ENCODE measurements around the gene UTY.

Gene UTY

DNA sequence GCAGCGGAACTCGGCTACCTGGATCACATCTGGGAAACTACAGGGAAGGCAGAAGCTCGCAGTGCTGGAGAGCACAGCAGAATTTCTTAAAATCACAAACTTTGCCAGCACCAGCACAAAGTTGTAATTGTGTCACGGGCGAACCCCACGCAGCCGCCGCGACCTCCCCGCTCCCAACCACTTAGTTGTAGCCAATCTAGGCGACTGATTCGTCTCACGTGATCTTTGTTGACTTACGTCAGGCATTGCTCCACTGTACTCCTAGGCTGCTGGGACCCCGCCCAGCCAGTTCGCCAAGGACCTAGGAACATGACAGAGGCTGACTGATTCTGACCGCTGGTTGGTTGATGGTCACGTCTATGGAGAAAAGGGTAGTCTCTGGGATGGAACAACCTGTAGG lies at the start of gene UTY:
UTY (minus strand) TSS at position 206 of the 400 bp plus-strand sequence. CDS start 368 bp downstream, outside the sequence.
- peak; percentile 41 to 85 for DNase-seq

DNA sequence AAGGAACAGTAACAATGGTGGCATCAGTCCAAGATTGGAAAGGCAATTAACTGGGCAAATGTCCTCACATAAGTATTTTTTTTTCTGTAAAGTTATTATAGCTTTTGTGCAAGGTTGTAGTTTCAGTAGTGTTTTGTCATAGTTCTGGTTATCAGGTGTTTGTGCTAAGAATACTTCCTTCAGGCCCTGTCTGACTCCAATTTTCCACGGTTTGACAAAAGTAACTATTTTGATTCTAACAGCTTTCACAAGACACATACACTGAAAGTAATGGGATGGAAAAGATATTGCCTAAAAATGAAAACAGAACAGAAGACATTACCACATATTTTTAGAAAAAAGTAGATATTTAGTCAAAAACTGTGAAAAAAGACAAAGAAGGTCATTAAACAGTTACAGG lies 40.6 kb upstream of the UTY start:
- no peak for DNase-seq

- DNase-seq, result no peak
These were observed 21.4 kb upstream of the UTY start for GRCh38 chrY:13501215-13501614.

DNA sequence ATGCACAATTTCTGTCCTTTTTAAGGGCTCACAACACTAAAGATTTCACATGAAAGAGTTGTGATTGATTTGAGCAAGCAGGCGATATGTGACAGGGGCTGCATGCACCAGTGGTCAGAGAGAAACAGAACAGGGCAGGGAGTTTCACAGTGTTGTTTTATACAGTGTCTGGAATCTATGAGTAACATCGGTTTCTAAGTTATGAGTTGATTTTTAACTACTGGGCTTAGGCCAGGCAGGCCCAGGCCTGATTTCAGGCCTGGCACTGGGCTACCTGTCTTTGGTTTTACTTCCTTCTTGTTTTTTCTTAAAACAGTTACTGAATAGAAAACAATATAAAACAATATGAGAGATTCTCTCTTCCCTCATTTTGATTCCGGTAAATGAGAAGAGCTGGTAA lies 13.9 kb upstream of the UTY start:
- DNase-seq, result no peak

GRCh38 chrY:13492408-13492807 lies 12.6 kb upstream of the UTY start:
- no peak for DNase-seq

DNA sequence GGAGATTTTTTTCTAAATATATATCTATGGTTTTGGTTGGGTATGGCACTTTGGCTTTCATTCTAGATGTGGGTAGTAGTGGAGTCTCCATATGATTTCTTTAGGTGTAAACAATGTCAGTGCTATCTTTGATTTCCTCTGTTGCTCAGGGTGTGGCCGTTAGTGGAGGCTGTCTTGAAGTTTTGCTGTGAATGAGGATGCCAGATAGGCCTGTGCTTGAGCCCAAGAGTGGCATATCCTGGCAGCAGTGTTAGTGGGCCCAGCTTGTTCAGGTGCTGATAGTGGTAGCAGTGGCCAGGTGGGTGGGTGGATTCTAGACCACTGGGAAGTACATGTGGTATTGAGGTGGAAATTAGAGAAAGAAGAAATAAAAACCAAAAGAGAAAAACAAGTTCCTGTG lies 8.9 kb upstream of the UTY start:
- no peak for DNase-seq

DNA sequence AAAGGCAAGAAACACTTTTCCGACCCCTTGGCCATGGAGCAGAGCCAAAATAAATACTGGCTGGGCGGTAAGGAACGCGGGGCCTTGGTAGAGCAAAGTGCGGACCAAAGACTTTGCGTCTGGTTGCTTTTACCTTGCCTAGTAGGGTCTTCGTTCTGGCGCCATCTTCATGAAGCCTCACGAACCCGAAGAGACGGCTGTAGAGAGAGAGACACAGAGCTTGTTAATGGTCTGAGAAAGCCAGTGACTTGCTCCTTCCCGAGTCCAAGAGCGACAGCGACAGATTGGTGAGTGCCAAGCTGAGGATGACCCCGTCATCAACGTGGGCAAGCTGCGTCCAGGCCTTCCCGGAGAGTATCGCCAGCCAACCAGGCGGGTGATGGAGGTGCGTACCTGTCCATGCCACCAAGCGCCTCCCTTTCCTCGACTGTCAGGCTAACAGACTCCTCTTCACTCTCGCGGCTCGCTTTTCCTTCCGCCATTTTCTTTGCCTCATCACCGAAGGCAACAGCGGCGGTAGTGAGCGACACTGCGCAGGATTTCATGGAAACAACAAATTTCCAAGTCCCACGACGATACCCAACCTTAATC lies 617 bp downstream of the UTY start:
- peak; percentile 42 to 45 for DNase-seq

DNA sequence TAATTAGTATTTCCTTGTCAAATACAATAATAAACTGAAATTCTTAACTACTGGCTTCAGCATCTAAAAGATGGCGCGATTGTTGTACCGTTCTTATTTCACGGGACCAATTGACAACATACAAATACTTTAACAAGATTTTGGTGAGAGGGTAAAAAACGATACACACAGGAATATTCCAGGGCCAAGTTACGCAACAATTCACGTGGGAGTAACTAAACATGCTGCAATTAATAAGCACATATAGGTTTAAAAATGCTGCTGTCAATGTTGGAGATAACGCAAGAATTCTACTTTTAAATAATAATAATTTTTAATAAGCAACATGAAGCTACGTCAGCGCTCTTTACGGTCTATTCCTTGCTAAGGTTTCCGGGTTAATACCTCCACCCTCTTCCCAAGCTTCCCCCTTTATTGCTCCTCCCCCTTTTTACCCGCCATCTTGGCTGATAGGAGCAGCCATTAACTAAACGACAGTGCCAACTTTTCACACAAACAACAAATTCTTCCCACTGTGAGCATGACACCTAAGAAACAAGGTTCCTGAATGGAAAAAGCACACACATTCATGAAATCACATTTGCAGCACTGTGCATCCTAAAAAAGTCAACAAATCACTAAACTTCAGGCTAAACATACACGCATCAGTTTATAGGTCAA lies 1.6 kb downstream of the UTY start:
- peak in 1 of 2 donors; percentile 39 for DNase-seq

- no peak for DNase-seq
These were observed 4.8 kb downstream of the UTY start for GRCh38 chrY:13474997-13475396.

- DNase-seq, result no peak
These were observed 28.3 kb downstream of the UTY start for GRCh38 chrY:13451572-13451971.

DNA sequence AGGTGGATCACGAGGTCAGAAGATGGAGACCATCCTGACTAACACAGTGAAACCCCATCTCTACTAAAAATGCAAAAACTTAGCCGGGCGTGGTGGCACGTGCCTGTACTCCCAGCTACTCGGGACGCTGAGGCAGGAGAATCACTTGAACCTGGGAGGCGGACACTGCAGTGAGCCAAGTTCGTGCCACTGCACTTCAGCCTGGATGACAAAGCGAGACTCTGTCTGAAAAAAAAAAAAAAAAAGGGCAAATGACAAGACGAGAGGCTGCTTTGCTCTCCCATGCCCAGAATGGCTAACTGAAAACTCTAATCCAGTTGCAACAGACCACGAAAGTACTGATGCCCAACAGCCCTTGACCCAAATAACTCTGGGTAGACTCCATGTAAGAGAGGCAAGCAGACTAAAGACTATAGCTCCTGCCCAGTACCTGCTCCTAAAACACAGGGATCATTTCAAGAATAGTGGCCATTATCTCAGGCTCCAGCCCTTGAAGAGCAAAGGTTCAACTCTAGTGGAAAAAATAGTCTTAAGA lies 29.2 kb downstream of the UTY start:
- DNase-seq, result no peak

DNA sequence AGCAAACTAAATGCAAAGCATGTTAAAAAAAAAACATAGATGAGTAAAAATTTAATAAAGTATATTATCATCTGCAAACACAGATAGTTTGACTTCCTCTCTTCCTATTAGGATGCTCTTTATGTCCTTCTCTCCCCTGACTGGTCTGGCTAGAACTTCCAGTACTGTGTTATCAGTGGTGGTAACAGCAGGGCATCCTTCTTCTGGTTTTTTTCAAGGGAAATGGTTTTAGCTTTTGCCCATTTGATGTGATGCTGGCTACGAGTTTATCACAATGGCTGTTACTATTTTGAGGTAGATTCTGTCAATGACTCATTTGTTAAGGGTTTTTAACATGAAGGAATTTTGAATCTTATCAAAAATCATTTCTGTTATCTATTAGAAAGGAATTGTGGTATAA lies 34.3 kb downstream of the UTY start:
- no peak for DNase-seq

GRCh38 chrY:13443146-13443545 lies 36.7 kb downstream of the UTY start:
- DNase-seq, result no peak

DNA sequence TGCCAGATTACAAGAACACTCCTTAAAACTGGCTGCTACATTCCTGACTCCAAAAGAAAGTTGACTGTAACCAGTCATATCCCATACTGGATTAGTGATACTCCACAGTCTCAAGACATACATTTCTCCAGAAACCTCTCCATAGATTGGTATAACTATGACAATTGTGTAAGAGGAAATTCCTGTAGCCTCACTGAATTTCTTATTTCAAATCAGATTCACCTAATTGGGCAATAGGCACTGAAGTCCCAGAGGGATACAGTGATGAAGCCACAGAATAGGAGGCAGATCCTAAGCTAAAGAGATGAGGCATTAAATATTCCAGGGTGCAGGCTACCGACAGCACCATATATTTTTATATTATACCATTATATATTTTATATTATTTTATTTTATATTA lies 39.0 kb downstream of the UTY start:
- DNase-seq, result no peak

- peak in 1 of 2 donors; percentile 3 for DNase-seq
These were observed 43.6 kb downstream of the UTY start for GRCh38 chrY:13435968-13436937.

DNA sequence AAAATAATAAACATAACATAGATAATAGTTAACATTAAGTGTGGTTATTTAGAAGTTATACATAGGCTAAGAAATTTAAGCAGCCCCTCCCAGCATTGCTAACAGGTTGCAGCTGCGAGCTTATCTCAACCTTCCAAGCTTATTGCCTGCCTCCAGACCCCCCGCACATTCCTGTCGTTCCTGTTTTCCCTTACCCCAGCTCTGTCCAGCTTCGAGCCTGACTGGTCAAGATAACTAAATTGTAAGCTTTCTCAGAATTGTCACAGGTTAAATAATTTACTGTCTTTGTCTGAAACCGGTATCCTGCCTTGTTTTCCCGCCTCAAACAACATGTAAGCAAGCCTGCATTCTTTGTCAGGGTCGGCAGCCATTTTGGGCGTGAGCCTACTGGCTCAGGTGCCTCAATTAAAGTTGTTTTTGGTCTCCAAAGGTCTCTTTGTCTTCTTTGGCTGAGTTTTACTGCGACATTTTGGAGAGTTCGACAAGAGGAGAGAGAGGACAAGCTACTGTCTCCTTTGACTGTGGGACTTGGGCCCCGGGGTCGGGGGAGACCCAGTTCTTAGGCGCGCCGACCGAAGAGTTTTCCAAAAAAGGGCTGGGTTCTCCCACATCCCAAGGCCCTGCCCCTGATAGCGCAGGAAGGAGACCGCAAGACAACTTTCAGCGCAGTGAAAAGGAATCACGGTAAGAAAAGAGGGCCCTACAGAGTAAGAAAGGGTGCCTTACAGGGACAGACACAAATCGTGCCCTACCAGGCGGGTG lies 44.4 kb downstream of the UTY start:
- no peak for DNase-seq

DNA sequence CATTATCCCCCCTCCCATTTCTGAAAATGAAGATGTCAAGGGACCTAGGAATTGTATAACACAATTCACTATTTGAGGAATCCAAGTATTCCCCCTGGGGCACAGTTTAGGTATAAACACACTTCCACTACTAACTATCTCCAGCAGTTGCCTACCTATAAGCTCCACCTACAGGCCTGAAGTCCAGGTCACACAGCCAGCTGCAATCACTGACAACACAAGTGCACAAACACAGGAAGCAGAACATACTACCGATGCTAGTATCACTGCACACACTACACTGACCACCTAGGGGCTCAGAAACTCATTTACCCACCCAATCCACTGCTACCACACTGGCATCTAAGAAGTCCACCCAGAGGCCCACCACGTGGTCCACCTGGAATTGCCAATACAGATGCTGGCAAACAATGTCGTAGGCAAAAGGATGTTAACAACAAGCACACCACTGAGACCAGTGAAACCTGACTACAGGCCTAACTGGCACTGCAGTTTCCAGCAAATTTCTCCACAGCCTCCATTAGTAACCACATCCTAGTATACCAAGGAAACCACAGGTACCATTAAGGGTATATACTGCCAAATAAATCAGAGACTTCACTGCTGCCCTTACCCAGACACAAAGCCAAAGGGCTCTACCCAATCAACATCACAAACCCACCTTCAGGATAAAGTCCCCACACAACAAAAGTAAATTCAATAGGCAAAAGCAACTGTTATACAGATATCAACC lies 47.4 kb downstream of the UTY start:
- no peak for DNase-seq

- no peak for DNase-seq
These were observed 50.3 kb downstream of the UTY start for GRCh38 chrY:13429551-13429950.

- no peak for DNase-seq
These were observed 56.5 kb downstream of the UTY start for GRCh38 chrY:13423281-13423732.

DNA sequence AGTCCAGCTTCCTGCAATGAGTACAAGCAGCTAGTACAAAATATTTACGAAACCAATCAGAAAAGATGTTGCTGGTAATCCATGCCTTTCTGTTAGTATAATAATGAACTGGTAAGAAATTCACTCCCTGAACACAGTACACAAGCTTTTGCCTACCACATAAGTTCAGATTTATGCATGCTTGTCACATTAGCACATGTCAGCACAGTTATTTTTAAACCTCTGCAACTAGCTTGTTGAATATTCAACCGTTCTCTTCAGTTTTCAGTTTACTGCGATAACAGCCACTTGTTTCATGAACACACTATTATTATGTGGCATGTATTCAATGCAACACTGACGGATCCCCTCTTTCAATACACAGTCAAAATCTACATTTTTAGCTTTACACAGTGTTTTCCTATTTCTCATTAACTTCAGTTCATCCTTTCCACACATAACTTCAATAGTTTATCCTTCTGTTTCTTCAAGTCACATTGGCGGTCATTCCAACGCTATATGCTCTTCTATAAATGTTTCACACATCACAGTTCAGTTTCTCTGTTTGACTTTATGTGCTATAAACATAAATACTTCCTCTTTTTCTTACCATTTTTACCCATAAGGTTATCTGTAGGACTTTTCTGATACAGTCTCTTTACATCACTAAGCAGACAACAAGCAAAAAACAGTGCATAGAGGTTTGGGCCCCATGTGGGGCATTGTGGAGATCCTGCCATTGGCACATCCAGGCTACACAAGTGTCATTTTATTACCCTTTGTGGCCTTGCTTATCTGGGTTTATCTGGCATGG lies 62.8 kb downstream of the UTY start:
- DNase-seq, result peak in 1 of 2 donors; percentile 1

GRCh38 chrY:13415556-13415955 lies 64.3 kb downstream of the UTY start:
- no peak for DNase-seq

Measured in bone marrow (tissue), 2 donors.